C1 segment of cervical spinal cord (tissue), 14 donors: ENCODE data around the gene MAPT.
"Not testable (repeated sequence)": the region's sequence is repeated elsewhere in the genome, so short reads cannot be mapped to it uniquely, and the experiment has no call there.

Source experiments
- DNase-seq, 14 donors: peaks; one replicate each; lab custom pipeline; 2025; lab: John Stamatoyannopoulos, UW

Gene MAPT

GRCh38 chr17:45896803-45897693 is 2.7 kb downstream of the MAPT start:
- peak in 3 of 14 donors; percentile 19 to 54 (median 30) for DNase-seq

GRCh38 chr17:45900136-45900535 is 5.8 kb downstream of the MAPT start:
- peak in 1 of 14 donors; percentile 55 for DNase-seq

- peak in 1 of 14 donors; percentile 22 for DNase-seq
These were observed 6.5 kb downstream of the MAPT start for GRCh38 chr17:45900723-45901415.

- peak in 1 of 14 donors; percentile 16 for DNase-seq
These were observed 8.6 kb downstream of the MAPT start for GRCh38 chr17:45902892-45903346.

GRCh38 chr17:45904866-45905265 is 10.5 kb downstream of the MAPT start:
- no peak for DNase-seq

- no peak for DNase-seq
These were observed 11.5 kb downstream of the MAPT start for GRCh38 chr17:45905814-45906213.

- no peak for DNase-seq
These were observed 11.9 kb downstream of the MAPT start for GRCh38 chr17:45906237-45906636.

- peak in 1 of 14 donors; percentile 43 for DNase-seq
These were observed 12.7 kb downstream of the MAPT start for GRCh38 chr17:45906927-45907622.

- DNase-seq = peak in 1 of 14 donors; percentile 34
These were observed 13.5 kb downstream of the MAPT start for GRCh38 chr17:45907750-45908395.

GRCh38 chr17:45908460-45908859 is 14.1 kb downstream of the MAPT start:
- no peak for DNase-seq

- DNase-seq = no peak
These were observed 14.6 kb downstream of the MAPT start for GRCh38 chr17:45908935-45909334.

- peak in 1 of 14 donors; percentile 34 for DNase-seq
These were observed 16.3 kb downstream of the MAPT start for GRCh38 chr17:45910667-45911066.

- DNase-seq = no peak
These were observed 18.0 kb downstream of the MAPT start for GRCh38 chr17:45912319-45912718.

GRCh38 chr17:45913030-45913429 is 18.7 kb downstream of the MAPT start:
- not testable (repeated sequence) for DNase-seq

GRCh38 chr17:45914047-45914717 is 19.8 kb downstream of the MAPT start:
- DNase-seq = no peak

GRCh38 chr17:45915263-45915662 is 20.9 kb downstream of the MAPT start:
- no peak for DNase-seq

GRCh38 chr17:45917081-45917480 is 22.7 kb downstream of the MAPT start:
- no peak for DNase-seq

GRCh38 chr17:45918241-45918745 is 23.9 kb downstream of the MAPT start:
- DNase-seq = no peak

- no peak for DNase-seq
These were observed 24.8 kb downstream of the MAPT start for GRCh38 chr17:45919136-45919535.

- DNase-seq = no peak
These were observed 25.7 kb downstream of the MAPT start for GRCh38 chr17:45920083-45920482.
